Panc1 (cell line): ENCODE measurements around the gene SGPP2. TPM values are rescaled to one million over a fixed set of nuclear protein-coding genes. Genes with fewer than 3 reads are reported as not detected.

Experiments
- ATAC-seq: fragments of 200-7000 bp; cut with Tn5 transposase; 2 replicates; pipeline ENCODE4 v1.9.1; 2020; ENCODE audit warnings: mild to moderate bottlenecking, moderate library complexity
- BruUV-seq: library from RNA; stranded (reverse); fragments of 400-500 nt; replicated peaks from 2 replicates; lab custom pipeline; 2021; lab: Mats Ljungman, UMichigan
- CTCF ChIA-PET: fragments of 300-600 bp; sonication (Branson Sonifier 250); formaldehyde crosslinking; loops from one replicate; lab custom pipeline; 2022; ENCODE audit warnings: antibody characterized with exemption; lab: Charles Lee
- POLR2A ChIA-PET: fragments of 300-600 bp; sonication (Branson Sonifier 250); formaldehyde crosslinking; loops from one replicate; lab custom pipeline; 2022; ENCODE audit warnings: antibody characterized with exemption; lab: Charles Lee
- DNase-seq: peaks from one replicate; pipeline ENCODE4 v3.0.0-alpha.2; 2010; ENCODE audit warnings: low read depth, low spot score
- H3K27ac ChIP-seq: 2 replicates; pipeline ENCODE4 v1.5.1; 2011; ENCODE audit warnings: mild to moderate bottlenecking, low read length, inconsistent platforms
- H3K27me3 ChIP-seq: fragments of 200-500 bp; sonication (Bioruptor generic); 2 replicates; pipeline ENCODE4 v1.6.0; 2014; ENCODE audit warnings: low read length, inconsistent platforms; ENCODE audit not compliant: control insufficient read depth, insufficient read depth
- H3K36me3 ChIP-seq: fragments of 200-500 bp; sonication (Bioruptor generic); 2 replicates; pipeline ENCODE4 v1.5.1; 2014; ENCODE audit warnings: inconsistent platforms, mild to moderate bottlenecking, low read length, moderate library complexity; ENCODE audit not compliant: control insufficient read depth, insufficient read depth
- H3K4me1 ChIP-seq: 2 replicates; pipeline ENCODE4 v1.5.1; 2011; ENCODE audit warnings: inconsistent platforms, mild to moderate bottlenecking, low read length, moderate library complexity; ENCODE audit not compliant: control insufficient read depth, insufficient read depth
- H3K4me3 ChIP-seq, 2 experiments: 2 replicates each; pipeline ENCODE4 v1.5.1; 2011 to 2012; ENCODE audit warnings: low read depth in 2 of 2, low read length in 2 of 2, mild to moderate bottlenecking in 2 of 2, inconsistent platforms in 1 of 2, moderate library complexity in 1 of 2
- H3K9me3 ChIP-seq: fragments of 200-500 bp; sonication (Bioruptor generic); 2 replicates; pipeline ENCODE4 v1.5.1; 2014; ENCODE audit warnings: low read depth, mild to moderate bottlenecking, inconsistent platforms, low read length, moderate library complexity; ENCODE audit not compliant: control insufficient read depth, insufficient read depth
- POLR2AphosphoS5 ChIP-seq: IDR thresholded peaks from 2 replicates; pipeline ENCODE4 v1.6.1; 2012; ENCODE audit warnings: mild to moderate bottlenecking, low read depth, low read length, moderate library complexity
- SIN3A ChIP-seq: IDR thresholded peaks from 2 replicates; pipeline ENCODE4 v1.6.1; 2012; ENCODE audit warnings: low read depth, mild to moderate bottlenecking, low read length, moderate library complexity, borderline replicate concordance; ENCODE audit not compliant: insufficient read depth
- TCF7L2 ChIP-seq: IDR thresholded peaks from 2 replicates; pipeline ENCODE4 v1.6.1; 2011; ENCODE audit warnings: mild to moderate bottlenecking, low read depth, low read length, inconsistent platforms
- in situ Hi-C: cut with HindIII; loops from 2 replicates; pipeline ENCODE4 v1.10.0; 2016; ENCODE audit warnings: low sequenced_read_pairs, low pct_unique_long_range_greater_than_20kb
- intact Hi-C: fragments of 100-400 bp; cut with micrococcal nuclease; formaldehyde crosslinking; loops from one replicate; pipeline ENCODE4 v1.10.0; 2022; ENCODE audit not compliant: unreplicated experiment
- total RNA-seq: library from RNA; stranded (reverse); gene quantifications from one replicate; pipeline ENCODE4 v1.2.1, GENCODE V29; 2021; ENCODE audit not compliant: unreplicated experiment
- TF ChIP-seq, protein P1 (sequence below): fragments of 450-650 bp; IDR thresholded peaks from 2 replicates; pipeline ENCODE4 v1.5.1; 2017; ENCODE audit warnings: mild to moderate bottlenecking
- TF ChIP-seq, protein P2 (sequence below), 2 experiments: IDR thresholded peaks; 2 replicates each; pipeline ENCODE4 v1.6.1; 2011 to 2012; ENCODE audit warnings: low read depth in 2 of 2, control low read depth in 1 of 2, low read length in 1 of 2, mild to moderate bottlenecking in 1 of 2, moderate library complexity in 1 of 2; ENCODE audit not compliant: insufficient read depth in 1 of 2

Gene SGPP2
- total RNA-seq, 1 experiment from 2014 or later: 0.05 TPM

DNA sequence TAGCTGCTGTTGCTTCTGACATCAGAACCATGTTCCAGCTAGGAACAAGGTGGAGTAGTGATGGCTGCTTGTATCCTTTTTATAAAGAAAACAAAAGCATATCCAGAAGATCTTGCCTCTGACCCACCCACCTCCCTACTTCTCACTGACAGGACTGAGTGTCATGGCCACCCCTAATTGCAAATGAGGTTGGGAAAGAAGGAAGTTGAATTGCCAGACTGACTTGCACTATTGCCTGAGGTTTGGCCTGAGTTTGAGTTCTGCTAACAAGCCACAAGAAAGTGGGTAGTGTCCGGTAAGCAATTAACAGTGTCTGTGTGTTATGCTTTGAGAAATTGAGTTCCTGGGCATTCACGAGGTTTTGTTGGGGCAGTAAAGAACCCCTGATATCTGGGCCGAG lies 22.8 kb downstream of the SGPP2 start:
- BruUV-seq: no TSS peak
- ChIA-PET POLR2A (no interaction called here), CTCF (no interaction called here)

DNA sequence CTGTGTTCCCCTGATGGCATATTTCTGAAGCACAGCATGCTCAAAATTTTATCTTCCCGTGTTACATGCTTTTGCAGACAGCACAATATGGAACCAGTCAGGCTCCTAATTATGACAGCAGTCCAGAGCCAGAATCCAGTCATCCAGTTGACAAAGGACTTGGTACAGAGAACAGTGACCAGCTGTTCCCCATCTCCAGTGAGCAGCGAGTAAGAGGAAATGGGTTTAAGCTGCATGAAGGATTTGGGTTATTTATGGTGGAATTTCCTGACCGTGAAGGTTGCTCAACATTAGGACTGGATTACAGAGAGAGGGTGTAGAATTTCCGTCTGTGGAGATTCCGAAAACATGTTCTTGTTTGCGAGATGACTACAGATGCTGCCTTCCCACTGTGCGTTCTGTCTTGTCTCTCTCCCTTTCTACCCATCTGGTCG lies 24.4 kb downstream of the SGPP2 start:
- no TSS peak for BruUV-seq
- CTCF ChIA-PET: no interaction called here
- TF ChIP-seq, protein P1, sequence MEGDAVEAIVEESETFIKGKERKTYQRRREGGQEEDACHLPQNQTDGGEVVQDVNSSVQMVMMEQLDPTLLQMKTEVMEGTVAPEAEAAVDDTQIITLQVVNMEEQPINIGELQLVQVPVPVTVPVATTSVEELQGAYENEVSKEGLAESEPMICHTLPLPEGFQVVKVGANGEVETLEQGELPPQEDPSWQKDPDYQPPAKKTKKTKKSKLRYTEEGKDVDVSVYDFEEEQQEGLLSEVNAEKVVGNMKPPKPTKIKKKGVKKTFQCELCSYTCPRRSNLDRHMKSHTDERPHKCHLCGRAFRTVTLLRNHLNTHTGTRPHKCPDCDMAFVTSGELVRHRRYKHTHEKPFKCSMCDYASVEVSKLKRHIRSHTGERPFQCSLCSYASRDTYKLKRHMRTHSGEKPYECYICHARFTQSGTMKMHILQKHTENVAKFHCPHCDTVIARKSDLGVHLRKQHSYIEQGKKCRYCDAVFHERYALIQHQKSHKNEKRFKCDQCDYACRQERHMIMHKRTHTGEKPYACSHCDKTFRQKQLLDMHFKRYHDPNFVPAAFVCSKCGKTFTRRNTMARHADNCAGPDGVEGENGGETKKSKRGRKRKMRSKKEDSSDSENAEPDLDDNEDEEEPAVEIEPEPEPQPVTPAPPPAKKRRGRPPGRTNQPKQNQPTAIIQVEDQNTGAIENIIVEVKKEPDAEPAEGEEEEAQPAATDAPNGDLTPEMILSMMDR: no peak
- no peak for TF ChIP-seq TCF7L2
- TF ChIP-seq POLR2AphosphoS5: no peak
- TF ChIP-seq, protein P2, sequence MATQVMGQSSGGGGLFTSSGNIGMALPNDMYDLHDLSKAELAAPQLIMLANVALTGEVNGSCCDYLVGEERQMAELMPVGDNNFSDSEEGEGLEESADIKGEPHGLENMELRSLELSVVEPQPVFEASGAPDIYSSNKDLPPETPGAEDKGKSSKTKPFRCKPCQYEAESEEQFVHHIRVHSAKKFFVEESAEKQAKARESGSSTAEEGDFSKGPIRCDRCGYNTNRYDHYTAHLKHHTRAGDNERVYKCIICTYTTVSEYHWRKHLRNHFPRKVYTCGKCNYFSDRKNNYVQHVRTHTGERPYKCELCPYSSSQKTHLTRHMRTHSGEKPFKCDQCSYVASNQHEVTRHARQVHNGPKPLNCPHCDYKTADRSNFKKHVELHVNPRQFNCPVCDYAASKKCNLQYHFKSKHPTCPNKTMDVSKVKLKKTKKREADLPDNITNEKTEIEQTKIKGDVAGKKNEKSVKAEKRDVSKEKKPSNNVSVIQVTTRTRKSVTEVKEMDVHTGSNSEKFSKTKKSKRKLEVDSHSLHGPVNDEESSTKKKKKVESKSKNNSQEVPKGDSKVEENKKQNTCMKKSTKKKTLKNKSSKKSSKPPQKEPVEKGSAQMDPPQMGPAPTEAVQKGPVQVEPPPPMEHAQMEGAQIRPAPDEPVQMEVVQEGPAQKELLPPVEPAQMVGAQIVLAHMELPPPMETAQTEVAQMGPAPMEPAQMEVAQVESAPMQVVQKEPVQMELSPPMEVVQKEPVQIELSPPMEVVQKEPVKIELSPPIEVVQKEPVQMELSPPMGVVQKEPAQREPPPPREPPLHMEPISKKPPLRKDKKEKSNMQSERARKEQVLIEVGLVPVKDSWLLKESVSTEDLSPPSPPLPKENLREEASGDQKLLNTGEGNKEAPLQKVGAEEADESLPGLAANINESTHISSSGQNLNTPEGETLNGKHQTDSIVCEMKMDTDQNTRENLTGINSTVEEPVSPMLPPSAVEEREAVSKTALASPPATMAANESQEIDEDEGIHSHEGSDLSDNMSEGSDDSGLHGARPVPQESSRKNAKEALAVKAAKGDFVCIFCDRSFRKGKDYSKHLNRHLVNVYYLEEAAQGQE (IDR thresholded peaks at IDR 0.05; ENCODE audit: insufficient read depth in 1 of 2, low read depth in 2 of 2, low read length in 1 of 2): no peak
- TF ChIP-seq SIN3A: no peak
- H3K9me3 ChIP-seq: no peaks in the 10 kb centered on the region
- no peaks in the 10 kb centered on the region for H3K36me3 ChIP-seq
- intact Hi-C loops (no loop called here), in situ Hi-C loops (no loop called here)
- no peaks in the 10 kb centered on the region for H3K27me3 ChIP-seq
- no peak for ATAC-seq
- H3K4me1 ChIP-seq: no peaks in the 10 kb centered on the region
- no peak overlapping the region for H3K4me3 ChIP-seq
- H3K27ac ChIP-seq: no peak overlapping the region
- POLR2A ChIA-PET: no interaction called here
- no peak for DNase-seq

More for the DNA sequence above, 22.8 kb downstream of the SGPP2 start:
- Histone ChIP-seq H3K36me3 (no peaks in the 10 kb centered on the region), H3K27me3 (no peaks in the 10 kb centered on the region), H3K4me1 (no peaks in the 10 kb centered on the region), H3K4me3 (no peak overlapping the region), H3K27ac (no peak overlapping the region), H3K9me3 (no peaks in the 10 kb centered on the region)
- ATAC-seq (no peak), DNase-seq (no peak)
- TF ChIP-seq TCF7L2 (no peak), POLR2AphosphoS5 (no peak), SIN3A (no peak)
- TF ChIP-seq, protein P2 (IDR thresholded peaks at IDR 0.05; ENCODE audit: insufficient read depth in 1 of 2, low read depth in 2 of 2, low read length in 1 of 2): no peak
- TF ChIP-seq, protein P1: no peak
- in situ Hi-C loops (no loop called here), intact Hi-C loops (no loop called here)
